NCI-H1436 (cell line): ENCODE measurements around the gene HSD3B7.

ENCODE experiments used
- DNase-seq: peaks from one replicate; lab custom pipeline; 2025; lab: John Stamatoyannopoulos, UW

The HSD3B7 gene

DNA sequence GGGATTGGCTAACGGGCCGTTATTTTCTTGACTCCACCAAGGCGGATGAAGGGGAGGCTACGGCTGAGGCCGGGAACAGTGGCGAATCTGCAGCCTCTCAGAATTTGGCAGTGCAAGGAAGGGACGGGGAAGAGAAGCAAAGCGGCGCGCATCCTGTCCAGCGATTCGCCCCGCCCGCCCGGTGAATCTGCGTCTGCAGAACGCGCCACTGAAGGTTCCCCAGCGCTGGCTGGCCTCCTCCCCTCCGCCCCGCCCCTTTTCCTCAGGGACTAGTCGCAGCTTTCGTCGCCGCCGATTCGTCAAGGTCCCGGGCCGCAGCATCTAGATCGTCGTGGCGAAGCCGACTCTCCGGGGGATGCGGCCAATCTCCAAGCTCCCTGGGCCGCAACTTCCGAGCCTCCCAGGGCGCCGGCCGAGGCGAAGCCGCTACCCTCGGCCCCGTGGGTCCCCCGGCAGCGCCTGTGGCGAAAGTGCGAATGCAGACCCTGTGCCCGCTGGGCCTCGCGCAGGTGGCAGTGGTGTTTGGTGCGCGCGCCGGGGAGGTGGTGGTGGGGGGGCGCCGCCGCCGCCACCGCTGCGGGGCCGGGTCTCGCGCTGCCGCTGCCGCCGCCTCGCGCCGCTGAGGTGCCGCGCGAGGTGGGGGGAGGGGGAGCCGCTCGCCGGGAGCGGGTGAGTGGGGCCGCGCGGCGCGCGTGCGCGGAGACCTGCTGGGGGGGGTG is 27.4 kb upstream of the HSD3B7 start, which contains the start of gene SETD1A:
Gene SETD1A, plus strand, starts transcription at position 299 of the 719 bp plus-strand sequence. CDS start 978 bp downstream, outside the sequence.
- DNase-seq, result peak; percentile 92

DNA sequence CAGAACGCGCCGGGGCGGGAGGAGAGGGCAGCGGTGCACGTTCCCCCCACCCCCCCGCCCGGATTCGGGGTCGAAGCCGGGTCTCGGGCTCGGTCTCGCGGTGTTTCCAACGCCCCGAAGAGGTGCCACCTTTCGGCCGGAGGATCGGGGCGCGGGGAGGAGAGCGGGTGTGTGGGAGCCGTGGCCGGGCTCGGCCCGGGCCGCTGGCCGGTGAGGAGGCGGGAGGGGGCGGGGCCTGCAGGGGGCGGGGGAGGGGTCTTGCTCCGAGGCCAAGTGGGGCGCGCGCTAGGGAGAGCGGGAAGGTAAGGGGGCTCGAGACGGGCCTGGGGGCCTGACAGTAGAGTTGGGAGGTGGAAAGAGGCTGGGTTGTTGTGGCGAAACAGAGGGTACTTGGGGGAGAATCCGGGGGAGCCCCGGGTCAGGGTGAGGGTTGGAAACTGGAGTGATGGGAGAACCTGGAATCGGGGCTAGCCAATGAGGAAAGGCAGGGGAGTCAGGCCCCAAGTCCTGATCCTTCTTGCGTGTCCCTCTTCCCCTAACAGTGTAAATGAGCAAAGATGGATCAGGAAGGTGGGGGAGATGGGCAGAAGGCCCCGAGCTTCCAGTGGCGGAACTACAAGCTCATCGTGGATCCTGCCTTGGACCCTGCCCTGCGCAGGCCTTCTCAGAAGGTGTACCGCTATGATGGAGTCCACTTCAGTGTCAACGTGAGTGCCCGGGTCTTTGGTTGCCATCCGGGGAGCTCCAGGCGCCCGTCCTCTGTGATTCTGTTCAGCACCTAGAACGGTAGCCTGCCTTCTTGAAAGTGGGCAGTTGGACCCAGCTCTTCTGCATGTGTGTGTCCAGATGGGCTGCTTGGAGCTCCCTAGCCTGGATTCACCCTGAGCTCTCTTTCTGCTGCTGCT is 26.6 kb upstream of the HSD3B7 start:
- DNase-seq, result peak; percentile 44

DNA sequence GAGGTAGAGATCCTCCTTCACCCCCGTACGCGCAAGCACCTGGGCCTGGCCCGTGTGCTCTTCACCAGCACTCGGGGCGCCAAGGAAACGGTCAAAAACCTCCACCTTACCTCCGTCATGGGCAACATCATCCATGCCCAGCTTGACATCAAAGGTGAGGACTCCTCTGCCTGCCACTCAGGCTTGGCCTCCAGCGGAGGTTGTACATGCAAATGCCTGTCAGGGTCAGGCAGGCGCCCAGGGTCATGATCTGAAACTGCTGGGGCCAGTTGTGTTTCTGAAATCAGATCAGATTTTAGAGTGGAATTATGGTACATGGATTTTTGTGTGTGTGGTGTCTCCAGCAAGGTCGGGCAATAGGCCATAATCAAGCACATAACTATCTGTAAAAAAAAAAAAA is 23.6 kb upstream of the HSD3B7 start:
- no peak for DNase-seq

DNA sequence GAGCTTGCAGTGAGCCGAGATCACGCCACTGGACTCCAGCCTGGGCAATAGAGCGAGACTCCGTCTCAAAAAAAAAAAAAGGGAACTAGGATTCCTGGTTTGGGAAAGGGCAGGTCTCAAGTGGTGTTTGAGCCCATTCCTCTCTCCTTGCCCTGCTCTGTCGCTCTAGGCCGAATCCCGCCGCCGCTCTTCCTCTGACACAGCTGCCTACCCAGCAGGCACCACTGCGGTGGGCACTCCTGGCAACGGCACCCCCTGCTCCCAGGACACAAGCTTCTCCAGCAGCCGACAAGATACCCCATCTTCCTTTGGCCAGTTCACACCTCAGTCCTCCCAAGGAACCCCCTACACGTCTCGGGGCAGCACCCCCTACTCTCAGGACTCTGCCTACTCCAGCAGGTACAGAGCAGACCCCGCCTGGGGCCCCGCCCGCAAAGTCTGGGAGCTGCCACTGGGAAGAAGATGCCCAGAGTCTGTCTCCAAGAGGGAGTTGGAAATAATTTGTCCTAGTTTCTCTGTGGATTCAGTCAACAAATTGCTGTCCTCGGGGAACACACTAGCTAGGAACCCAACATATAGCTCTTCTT is 21.0 kb upstream of the HSD3B7 start:
- no peak for DNase-seq

DNA sequence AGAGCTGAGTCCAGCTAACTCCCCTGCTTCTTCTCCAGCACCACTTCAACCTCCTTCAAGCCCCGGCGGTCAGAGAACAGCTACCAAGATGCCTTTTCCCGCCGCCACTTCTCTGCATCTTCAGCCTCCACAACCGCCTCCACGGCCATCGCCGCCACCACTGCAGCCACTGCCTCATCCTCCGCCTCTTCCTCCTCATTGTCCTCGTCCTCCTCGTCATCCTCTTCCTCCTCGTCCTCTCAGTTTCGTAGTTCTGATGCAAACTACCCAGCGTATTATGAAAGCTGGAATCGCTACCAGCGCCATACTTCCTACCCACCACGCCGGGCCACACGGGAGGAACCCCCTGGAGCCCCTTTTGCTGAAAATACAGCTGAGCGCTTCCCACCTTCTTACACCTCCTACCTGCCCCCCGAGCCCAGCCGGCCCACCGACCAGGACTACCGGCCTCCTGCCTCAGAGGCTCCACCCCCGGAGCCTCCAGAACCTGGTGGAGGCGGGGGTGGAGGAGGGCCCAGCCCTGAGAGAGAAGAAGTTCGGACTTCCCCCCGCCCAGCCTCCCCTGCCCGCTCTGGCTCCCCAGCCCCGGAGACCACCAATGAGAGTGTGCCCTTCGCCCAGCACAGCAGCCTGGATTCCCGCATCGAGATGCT is 20.3 kb upstream of the HSD3B7 start:
- DNase-seq, result no peak

DNA sequence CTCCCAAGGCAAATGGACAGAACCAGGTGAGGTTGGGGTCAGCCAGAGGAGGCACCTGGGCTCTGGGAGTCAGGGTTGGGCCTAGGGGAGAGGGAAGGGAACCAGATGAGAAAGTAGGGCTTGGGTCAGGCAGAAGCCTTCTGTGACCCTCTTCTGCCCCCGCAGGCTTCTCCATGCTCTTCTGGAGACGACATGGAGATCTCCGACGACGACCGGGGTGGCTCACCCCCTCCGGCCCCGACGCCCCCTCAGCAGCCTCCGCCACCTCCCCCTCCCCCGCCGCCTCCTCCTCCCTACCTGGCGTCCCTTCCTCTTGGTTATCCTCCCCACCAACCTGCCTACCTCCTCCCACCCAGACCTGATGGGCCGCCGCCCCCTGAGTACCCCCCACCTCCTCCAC is 19.6 kb upstream of the HSD3B7 start:
- DNase-seq, result no peak

DNA sequence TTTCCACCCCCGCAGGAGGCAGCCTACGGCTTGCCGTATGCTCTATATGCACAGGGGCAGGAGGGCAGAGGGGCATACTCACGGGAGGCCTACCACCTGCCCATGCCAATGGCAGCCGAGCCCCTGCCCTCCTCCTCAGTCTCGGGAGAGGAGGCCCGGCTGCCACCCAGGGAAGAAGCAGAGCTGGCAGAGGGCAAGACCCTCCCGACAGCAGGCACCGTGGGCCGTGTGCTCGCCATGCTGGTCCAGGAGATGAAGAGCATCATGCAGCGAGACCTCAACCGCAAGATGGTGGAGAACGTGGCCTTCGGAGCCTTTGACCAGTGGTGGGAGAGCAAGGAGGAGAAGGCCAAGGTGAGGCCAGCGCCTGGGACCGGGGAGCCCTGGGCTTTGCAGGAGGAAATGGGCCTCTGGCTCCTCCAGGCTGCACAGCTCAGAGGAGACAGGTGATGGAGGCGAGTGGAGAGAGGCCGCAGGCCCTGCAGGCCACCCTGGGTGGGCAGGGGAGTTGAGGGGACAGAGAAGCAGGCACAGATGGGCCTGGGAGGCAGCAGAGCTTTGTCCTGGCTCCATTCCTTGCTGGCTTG is 18.9 kb upstream of the HSD3B7 start:
- DNase-seq, result no peak

DNA sequence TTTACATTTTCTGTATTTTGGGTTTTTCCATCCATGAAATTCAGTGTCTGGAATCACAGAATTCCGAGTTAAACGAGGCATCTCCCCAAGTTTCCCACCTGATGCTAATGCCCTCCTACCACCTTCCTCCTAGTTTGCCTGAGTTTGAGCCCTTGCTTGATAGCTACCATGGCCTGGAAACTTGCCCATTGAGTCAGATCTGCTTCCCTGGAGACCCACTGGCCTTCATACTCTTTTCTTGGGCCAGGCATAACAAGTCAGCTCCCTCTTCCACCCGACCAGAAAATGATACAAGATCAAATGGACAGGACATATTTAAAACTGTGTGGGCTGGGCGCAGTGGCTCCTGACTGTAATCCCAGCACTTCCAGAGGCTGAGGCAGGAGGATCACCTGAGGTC is 17.2 kb upstream of the HSD3B7 start:
- no peak for DNase-seq

DNA sequence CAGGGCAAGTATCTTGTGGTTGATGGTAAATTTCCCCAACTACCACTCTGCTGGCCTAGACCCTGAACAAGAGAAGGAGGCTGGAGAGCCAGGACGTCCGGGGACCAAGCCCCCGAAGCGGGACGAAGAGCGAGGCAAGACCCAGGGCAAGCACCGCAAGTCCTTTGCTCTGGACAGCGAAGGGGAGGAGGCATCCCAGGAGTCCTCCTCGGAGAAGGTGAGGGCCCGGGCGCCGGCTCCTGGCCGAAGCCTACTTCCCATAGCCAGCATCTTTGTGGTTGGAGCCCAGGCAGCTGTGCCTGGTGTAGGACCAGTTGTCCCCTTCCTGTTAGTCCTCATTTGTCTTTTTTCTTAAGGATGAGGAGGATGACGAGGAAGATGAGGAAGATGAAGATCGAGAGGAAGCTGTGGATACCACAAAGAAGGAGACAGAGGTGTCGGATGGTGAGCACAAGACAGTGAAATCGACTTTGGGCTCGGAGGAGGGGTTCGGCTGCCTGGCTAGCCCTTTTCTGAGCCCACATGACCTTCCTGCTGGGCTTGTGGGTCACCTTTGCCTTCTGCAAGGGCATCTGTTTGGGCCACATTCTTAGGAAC is 15.7 kb upstream of the HSD3B7 start:
- DNase-seq, result no peak

DNA sequence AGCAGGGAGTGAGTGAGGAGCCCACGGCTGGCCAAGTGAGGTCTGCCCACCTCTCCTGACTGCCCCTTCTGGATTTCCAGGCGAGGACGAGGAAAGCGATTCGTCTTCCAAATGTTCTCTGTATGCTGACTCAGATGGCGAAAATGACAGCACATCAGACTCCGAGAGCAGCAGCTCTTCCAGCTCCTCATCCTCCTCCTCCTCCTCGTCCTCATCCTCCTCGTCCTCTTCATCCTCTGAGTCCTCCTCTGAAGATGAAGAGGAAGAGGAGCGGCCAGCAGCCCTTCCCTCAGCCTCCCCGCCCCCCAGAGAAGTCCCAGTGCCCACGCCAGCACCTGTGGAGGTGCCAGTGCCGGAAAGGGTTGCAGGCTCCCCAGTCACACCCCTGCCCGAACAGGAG is 13.7 kb upstream of the HSD3B7 start:
- no peak for DNase-seq

DNA sequence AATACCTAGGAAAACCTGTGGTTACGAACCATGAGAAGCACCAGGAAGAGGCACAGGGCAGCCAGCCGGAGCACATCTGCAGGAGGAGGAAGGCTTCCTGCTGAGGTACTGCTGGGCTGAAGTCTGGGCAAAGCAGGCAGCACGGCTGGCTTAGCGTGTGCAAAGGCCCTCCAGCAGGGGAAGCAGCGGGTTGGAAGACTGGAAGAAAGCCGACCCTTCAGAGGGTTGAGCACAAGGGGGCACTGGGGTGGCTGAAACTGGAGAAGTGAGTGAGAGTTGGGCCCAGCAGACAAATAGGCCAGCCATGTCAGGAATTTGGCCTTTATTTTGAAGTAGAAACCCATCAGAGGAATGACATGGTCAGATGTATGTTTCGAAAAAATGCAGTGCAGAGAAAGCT is 12.1 kb upstream of the HSD3B7 start:
- DNase-seq, result no peak

DNA sequence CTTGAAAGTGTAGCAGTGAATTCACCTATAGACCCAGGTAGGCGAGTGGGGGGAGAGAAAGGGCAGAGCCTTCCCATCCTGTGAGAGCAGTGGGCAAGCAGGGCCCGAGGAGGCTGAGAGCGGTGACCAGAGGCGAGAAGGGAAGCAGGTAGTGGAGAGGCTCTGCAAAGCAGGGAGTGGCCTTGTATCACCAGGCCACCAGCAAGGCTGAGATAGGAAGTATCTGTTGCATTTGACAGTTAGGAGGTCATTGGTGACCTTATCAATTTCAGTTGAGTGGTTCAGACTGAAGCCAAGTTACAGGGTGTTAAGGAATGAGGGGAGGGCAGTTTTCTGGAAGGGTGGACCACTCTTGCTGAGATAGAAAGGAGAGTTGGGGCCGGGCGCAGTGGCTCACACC is 10.7 kb upstream of the HSD3B7 start:
- DNase-seq, result no peak

DNA sequence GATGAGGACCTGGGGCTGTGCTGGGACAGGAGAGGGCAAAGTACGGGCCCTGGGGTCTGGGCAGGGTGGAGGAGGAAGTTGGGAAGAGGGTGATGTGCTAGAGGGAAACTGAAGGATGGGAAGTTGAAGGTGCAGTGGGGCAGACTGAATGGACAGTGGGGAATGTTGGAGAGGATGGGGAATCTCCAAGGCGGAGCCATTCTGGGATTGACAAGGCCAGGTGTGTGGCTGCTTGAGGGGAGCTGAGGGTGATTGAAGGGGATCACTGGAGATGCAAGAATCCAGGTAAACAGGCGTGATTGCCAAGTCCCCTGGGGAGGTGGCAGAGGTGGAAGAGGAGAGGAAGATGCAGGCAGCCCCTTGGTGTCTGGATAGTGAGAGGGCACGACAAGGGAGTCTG is 8.5 kb upstream of the HSD3B7 start:
- no peak for DNase-seq

DNA sequence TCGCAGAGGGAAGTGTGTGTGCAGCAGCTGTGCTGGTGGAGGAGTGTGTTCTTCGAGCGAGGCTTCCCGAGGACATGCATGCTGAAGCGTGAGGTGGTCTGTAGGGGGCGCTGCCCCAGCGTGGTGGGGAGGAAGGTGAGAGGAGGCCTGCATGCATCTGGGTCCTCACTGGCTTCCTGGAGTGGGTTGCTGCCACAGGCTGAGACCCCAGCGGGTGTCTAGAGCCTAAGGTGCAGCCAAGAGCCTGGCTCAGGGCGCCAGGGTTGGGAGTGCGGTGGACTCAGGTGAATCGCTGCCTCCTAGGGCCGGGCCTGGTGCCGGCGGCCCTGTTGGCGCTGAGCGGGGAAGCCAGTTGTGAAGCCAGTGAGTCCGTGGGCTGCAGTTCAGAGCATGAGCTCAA is 7.5 kb upstream of the HSD3B7 start:
- no peak for DNase-seq

DNA sequence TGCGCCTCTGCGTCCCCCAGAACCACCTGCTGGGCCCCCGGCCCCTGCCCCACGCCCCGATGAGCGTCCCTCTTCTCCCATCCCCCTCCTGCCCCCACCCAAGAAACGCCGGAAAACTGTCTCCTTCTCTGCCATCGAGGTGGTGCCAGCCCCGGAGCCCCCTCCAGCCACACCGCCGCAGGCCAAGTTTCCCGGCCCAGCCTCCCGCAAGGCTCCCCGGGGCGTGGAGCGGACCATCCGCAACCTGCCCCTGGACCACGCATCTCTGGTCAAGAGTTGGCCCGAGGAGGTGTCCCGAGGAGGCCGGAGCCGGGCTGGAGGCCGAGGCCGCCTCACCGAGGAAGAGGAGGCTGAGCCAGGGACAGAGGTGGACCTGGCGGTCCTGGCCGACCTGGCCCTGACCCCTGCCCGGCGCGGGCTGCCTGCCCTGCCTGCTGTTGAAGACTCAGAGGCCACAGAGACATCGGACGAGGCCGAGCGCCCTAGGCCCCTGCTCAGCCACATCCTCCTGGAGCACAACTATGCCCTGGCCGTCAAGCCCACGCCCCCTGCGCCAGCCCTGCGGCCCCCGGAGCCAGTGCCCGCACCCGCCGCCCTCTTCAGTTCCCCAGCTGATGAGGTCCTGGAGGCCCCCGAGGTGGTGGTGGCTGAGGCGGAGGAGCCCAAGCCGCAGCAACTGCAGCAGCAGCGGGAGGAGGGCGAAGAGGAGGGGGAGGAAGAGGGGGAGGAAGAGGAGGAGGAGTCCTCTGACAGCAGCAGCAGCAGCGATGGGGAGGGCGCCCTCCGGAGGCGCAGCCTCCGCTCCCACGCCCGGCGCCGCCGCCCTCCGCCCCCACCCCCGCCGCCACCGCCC is 5.6 kb upstream of the HSD3B7 start:
- DNase-seq, result no peak

DNA sequence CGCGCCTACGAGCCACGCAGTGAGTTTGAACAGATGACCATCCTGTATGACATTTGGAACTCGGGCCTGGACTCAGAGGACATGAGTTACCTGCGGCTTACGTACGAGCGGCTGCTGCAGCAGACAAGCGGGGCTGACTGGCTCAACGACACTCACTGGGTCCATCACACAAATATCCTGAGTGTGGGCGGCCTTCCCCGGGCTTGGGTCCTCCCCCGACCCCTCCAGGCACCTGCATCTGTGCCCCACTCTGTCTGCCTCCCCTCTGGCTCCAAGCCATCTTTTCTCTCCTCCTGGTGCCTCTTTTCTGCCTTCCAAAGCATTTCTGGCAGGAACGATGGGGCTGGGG is 5.0 kb upstream of the HSD3B7 start:
- no peak for DNase-seq

DNA sequence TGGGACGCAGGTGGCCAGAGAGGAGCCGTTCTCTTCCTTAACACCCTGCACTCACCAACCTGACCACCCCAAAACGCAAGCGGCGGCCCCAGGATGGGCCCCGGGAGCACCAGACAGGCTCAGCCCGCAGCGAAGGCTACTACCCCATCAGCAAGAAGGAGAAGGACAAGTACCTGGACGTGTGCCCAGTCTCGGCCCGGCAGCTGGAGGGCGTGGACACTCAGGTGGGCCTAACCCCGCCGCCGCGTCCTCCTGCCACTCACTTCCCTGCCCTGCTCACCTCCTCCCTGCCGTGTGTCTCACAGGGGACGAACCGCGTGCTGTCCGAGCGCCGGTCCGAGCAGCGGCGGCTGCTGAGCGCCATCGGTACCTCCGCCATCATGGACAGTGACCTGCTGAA is 4.6 kb upstream of the HSD3B7 start:
- DNase-seq, result no peak

DNA sequence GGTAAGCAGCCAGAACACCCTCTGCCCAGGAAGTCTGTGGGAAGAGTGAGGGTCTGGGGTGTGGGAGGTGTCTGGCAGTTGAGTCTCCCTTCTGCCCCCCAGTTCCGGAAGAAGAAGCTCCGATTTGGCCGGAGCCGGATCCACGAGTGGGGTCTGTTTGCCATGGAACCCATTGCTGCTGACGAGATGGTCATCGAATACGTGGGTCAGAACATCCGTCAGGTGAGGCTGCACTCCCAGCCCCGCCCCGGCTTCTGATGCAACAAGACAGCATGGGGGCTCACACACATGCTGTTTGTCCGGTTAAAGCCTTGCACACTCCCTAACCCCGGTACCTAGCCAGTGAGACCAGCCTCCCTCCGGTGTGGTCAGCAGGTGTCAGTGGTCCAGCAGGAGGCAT is 4.0 kb upstream of the HSD3B7 start:
- no peak for DNase-seq

DNA sequence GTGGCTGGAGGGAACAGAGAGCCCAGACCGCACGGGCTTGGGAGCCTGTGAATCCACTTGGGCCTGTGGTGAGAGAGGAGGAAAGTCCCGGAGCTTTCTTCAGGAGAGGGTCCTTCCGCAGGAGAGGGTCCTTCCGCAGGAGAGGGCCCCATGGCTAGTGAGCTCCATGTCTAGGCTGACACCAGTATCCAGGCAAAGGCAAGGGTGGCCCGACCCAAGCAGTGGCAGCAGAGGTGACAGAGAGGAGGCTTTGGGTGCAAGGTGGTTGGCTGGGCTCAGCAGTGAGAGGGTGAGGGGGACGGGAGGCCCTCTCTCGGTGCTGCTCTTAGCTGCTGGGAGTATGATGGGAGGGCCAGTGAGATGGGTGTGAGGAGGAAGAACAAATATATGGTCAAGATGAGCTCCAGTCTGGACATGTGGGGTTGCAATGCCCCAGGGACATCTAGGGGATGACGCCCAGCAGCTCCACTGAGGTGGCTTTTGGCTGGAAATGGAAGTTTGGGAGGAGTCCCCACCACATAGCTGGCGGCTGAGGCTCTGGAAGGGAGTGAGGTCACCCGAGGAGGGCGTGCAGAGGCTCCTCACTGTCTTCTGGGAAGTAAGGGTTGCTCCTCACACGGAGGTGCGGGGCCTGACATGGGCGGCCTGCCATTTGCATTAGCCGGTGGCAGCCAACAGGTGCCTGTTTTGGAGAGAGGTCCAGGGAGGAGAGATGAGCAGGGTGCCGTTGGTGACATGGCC is 2.3 kb upstream of the HSD3B7 start:
- no peak for DNase-seq

DNA sequence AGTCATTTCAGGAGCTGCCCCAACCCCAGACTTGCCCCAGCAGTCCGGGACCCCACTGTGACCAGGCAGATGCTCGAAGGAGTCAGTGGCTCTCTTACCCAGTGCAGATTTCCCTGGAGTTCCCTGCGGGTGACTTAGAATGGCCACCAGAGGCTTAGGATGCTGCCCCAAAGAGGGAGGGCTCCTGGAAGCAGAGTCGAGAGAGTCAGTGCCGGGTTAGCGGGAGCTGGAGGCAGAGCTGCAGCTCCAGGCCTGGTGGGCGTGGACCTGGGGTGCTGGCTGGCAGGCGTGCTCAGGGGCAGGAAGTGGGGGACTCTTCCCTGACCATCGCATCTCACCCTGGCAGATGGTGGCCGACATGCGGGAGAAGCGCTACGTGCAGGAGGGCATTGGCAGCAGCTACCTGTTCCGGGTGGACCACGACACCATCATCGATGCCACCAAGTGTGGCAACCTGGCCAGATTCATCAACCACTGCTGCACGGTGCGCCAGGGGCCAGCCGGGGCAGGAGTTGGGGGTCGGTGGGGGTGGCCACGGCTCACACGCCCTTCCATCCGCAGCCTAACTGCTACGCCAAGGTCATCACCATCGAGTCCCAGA is 1.6 kb upstream of the HSD3B7 start:
- DNase-seq, result no peak
